Measurements from ENCODE around the gene EDEM2. TPM values are rescaled to one million over a fixed set of nuclear protein-coding genes. Genes with fewer than 3 reads are reported as not detected.
"Not testable (repeated sequence)": the region's sequence is repeated elsewhere in the genome, so short reads cannot be mapped to it uniquely, and the experiment has no call there.

Gene EDEM2
- polyA plus RNA-seq, 3 donors = 39.5 to 86.1 (median 75.6) TPM

DNA sequence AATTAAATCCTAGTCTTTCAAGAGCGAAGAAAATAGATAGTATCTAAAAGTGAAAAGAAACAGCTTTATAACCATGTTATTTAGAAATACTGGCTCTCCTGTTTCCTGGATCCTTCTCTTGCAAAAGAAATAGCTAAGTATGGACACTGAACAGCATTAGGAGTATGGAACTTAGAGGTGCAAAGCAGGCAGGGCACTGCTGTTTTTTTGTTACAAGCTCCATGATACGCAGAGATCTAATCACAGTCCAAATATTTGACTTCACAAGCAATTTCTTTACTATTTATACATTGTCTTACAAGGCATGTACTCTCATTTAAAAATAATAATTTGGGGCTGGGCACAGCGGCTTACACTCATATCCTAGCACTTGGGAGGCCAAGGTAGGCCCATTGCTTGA, 62.1 kb downstream of the EDEM2 start:
- Histone ChIP-seq H3K4me2 (replicated peaks; ENCODE audit: extremely low read depth, low read length, poor library complexity, severe bottlenecking) (no peak overlapping the region), H3K79me2 (ENCODE audit: insufficient read depth, low read length) (peaks cover 97% of the 10 kb centered on the region), H4K20me1 (ENCODE audit: insufficient read depth, low read length) (peaks cover 96% of the 10 kb centered on the region), H2AFZ (ENCODE audit: insufficient read depth, low read depth, low read length, poor library complexity, severe bottlenecking) (no peak overlapping the region), H3K4me1 (ENCODE audit: control insufficient read depth in 1 of 2, insufficient read depth in 2 of 2, low read length in 2 of 2) (peaks cover 21 to 28% of the 10 kb centered on the region in 2 donors), H3K27ac (ENCODE audit: low read depth in 1 of 2, low read length in 2 of 2) (no peak overlapping the region), H3K27me3 (ENCODE audit: control insufficient read depth in 2 of 2, insufficient read depth in 2 of 2, low read length in 2 of 2) (no peaks in the 10 kb centered on the region), H3K36me3 (replicated peaks in 1 of 2; ENCODE audit: control insufficient read depth in 1 of 2, insufficient read depth in 2 of 2, low read length in 2 of 2) (peaks cover 2 to 7% of the 10 kb centered on the region in 2 donors), H3K9me3 (replicated peaks in 1 of 2; ENCODE audit: control insufficient read depth in 1 of 2, insufficient read depth in 1 of 2, low read length in 2 of 2) (no peaks in the 10 kb centered on the region), H3K4me3 (replicated peaks in 1 of 3; ENCODE audit: low read depth in 2 of 3, low read length in 3 of 3) (no peak overlapping the region), H3K9ac (ENCODE audit: insufficient read depth, low read length, poor library complexity, severe bottlenecking) (no peak overlapping the region)
- intact Hi-C loops (cut with micrococcal nuclease) = no loop called here
- peaks cover 39% of the 10 kb centered on the region for H3K4me1 Mint-ChIP-seq
- DNase-seq = no peak
- peaks cover 0 to 1% (median 0%) of the 10 kb centered on the region in 3 donors for H3K27me3 Mint-ChIP-seq (ENCODE audit: low read depth in 3 of 3)
- H3K9me3 Mint-ChIP-seq = no peaks in the 10 kb centered on the region
- no peak overlapping the region for H3K4me3 Mint-ChIP-seq
- TF ChIP-seq, protein P1, sequence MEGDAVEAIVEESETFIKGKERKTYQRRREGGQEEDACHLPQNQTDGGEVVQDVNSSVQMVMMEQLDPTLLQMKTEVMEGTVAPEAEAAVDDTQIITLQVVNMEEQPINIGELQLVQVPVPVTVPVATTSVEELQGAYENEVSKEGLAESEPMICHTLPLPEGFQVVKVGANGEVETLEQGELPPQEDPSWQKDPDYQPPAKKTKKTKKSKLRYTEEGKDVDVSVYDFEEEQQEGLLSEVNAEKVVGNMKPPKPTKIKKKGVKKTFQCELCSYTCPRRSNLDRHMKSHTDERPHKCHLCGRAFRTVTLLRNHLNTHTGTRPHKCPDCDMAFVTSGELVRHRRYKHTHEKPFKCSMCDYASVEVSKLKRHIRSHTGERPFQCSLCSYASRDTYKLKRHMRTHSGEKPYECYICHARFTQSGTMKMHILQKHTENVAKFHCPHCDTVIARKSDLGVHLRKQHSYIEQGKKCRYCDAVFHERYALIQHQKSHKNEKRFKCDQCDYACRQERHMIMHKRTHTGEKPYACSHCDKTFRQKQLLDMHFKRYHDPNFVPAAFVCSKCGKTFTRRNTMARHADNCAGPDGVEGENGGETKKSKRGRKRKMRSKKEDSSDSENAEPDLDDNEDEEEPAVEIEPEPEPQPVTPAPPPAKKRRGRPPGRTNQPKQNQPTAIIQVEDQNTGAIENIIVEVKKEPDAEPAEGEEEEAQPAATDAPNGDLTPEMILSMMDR (IDR thresholded peaks at IDR 0.05) = no peak
- WGBS (ENCODE audit: insufficient coverage) = 100% methylated on average over 1 of the region's 3 CpGs
- no peak overlapping the region for H3K27ac Mint-ChIP-seq
- peaks cover 0 to 17% of the 10 kb centered on the region in 2 donors for H3K36me3 Mint-ChIP-seq

DNA sequence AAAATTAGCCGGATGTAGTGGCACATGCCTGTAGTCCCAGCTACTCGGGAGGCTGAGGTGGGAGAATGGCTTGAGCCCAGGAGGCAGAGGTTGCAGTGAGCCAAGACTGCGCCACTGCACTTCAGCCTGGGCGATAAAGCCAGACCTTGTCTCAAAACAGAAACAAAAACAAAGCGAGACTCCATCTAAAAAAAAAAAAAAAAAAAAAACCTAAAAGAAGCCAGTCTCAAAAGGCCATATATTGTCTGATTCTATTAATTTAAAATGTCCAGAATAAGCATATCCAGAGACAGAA, 66.8 kb downstream of the EDEM2 start:
- H3K27ac ChIP-seq (ENCODE audit: low read depth in 1 of 2, low read length in 2 of 2); H3K4me1 ChIP-seq (ENCODE audit: control insufficient read depth in 1 of 2, insufficient read depth in 2 of 2, low read length in 2 of 2); H3K9ac ChIP-seq (ENCODE audit: insufficient read depth, low read length, poor library complexity, severe bottlenecking); H3K9me3 ChIP-seq (replicated peaks in 1 of 2; ENCODE audit: control insufficient read depth in 1 of 2, insufficient read depth in 1 of 2, low read length in 2 of 2); DNase-seq; H2AFZ ChIP-seq (ENCODE audit: insufficient read depth, low read depth, low read length, poor library complexity, severe bottlenecking); H3K4me3 Mint-ChIP-seq; H3K4me3 ChIP-seq (replicated peaks in 1 of 3; ENCODE audit: low read depth in 2 of 3, low read length in 3 of 3); H3K4me2 ChIP-seq (replicated peaks; ENCODE audit: extremely low read depth, low read length, poor library complexity, severe bottlenecking); H3K27me3 Mint-ChIP-seq (ENCODE audit: low read depth in 3 of 3); intact Hi-C loops (cut with micrococcal nuclease); H3K27me3 ChIP-seq (ENCODE audit: control insufficient read depth in 2 of 2, insufficient read depth in 2 of 2, low read length in 2 of 2): not testable (repeated sequence)
- peaks cover 13% of the 10 kb centered on the region for H3K4me1 Mint-ChIP-seq
- H3K9me3 Mint-ChIP-seq = peaks cover 0 to 11% (median 3%) of the 10 kb centered on the region in 7 donors
- peaks cover 30 to 54% of the 10 kb centered on the region in 2 donors for H3K36me3 Mint-ChIP-seq
- no CpG with 5 or more reads among the region's 5 CpGs for WGBS (ENCODE audit: insufficient coverage)
- peak overlapping the region in 3 of 7 donors; percentile 19 to 46 (median 35) for H3K27ac Mint-ChIP-seq
- peaks cover 79% of the 10 kb centered on the region for H3K79me2 ChIP-seq (ENCODE audit: insufficient read depth, low read length)
- peaks cover 26 to 33% of the 10 kb centered on the region in 2 donors for H3K36me3 ChIP-seq (replicated peaks in 1 of 2; ENCODE audit: control insufficient read depth in 1 of 2, insufficient read depth in 2 of 2, low read length in 2 of 2)
- peaks cover 83% of the 10 kb centered on the region for H4K20me1 ChIP-seq (ENCODE audit: insufficient read depth, low read length)

All from CD14-positive monocyte (primary cell).